Right kidney (tissue), 9 donors: ENCODE measurements around the gene SPIC.
"Not testable (repeated sequence)": the region's sequence is repeated elsewhere in the genome, so short reads cannot be mapped to it uniquely, and the experiment has no call there.

Experiments used
- DNase-seq: peaks from one replicate; pipeline ENCODE4 v3.0.0-alpha.2; 2016
- long read RNA-seq, 8 donors: transcript quantifications; one replicate each; lab custom pipeline, GENCODE V29; 2026

SPIC gene
- long read RNA-seq, donor 1 = 0 reads
- long read RNA-seq, donor 2 = 0 reads
- long read RNA-seq, donor 3 = 0 reads
- long read RNA-seq, donor 4 = 0 reads
- long read RNA-seq, donor 5 = 0 reads
- long read RNA-seq, donor 6 = 0 reads
- long read RNA-seq, donor 7 = 0 reads
- long read RNA-seq, donor 8 = 0 reads

DNA sequence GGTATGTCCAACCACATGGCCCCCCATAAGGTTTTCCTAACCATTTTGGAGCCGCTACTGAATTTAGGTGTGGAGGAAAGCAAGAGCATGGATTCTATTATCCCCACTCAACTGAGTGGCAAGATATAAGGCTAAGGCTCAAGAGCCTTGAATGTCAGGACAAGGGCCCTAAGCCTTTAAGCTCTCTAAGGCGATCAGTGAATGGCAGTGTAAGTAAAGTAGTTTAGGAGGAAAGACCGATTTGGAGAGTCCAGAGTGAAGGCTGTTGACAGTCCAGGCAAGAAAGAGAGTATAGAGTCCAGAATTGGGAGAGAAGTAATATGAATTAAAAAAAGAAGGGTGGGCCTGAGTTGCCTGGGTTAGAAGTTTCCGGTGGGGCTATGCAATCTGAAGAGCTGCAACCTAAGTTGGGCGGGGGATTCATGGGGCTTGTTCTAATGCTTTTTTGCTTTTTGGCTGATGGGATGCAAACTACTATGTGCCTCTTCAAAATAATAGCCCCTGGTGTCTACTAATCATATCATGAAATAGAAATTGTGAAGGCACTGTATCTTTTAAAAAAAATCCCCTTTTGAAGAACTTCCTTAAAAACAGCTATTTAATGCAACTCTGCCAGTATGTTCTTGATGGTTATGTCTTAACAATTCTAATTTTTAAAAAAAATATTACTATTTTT is at the start of gene SPIC:
Gene SPIC, plus strand, starts transcription at position 626 of the 676 bp plus-strand sequence. CDS start 1,569 bp downstream, outside the sequence.
- DNase-seq = no peak

DNA sequence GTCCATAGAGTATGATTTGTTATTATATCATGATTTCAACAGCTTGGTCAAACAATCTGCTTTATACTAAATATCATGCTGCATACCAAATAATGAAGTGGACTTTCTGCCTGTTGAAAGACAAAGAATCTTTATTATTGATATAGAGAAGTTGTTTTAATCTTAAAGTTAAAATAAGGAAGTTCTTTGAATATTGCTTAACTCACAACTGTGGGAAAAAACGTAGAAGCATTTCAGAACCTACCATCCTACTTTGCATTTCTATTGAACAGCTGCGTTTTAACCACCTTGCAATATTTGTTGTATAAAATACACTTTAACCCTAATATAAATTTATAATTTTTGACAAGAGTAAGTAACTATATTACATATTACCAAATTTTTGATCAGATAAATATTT is 44.7 kb upstream of the SPIC start:
- no peak for DNase-seq

DNA sequence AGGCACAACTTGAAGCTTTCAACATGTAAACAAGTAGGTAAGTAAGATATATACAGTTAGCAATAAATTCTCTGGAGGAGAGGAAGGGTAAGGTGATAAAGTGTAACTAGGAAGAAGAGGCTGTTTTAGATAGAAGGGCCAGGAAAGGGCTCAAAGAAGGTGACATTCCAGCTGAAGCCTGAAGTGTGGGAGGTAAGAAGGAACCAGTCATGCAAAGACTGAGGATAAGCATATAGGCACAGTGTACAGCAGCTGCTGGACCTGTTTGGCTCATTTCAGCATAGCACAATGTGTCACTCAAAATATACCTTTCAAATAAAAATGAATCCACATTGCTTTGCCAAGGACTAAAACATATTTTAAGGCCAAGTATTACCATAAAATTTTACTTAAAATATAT is 39.0 kb upstream of the SPIC start:
- peak; percentile 5 for DNase-seq

DNA sequence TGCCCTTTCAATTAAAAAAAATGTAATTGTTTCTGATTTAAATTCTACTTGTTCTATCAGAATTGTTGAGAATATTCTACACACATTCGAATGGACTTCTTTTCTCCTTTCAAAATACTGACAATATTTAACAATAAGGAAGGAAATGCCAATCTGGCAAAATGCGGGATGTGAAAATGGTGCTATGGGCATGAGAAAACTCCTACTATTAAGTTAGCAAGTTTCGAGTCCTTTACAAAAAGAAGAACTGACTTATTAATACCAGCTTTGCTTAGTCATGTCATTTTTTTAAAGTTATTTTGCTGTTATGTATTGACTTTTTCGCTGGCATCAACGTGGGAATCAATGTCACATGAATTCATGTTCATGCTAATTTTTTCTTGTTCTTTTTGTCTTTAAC is 35.9 kb upstream of the SPIC start:
- DNase-seq = no peak

DNA sequence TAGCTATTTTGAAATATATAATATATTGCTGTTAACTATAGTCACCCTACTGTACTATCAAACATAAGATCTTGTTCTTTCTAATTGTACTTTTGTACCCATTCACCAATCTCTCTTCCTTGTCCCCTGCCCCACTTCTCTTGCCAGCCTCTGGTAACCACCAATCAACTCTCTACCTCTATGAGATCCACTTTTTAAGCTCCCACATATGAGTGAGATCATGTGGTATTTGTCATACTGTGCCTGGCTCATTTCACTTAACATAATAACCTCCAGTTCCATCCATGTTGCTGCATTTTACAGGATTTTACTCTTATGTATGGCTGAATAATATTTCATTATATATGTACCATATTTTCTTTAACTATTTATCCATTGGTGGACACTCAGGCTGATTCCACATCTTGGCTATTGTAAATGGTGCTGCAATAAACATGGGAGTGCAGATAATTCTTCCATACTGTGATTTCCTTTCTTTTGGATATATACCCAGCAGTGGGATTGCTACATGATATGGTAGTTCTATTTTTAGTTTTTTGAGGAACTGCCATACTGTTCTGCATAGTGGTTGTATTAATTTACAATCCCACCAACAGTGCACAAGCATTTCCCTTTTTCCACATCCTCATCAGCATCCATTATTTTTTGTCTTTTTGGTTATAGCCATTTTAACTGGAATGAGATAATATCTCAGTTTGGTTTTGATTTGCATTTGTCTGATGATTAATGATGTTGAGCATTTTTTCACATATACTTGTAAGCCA is 33.5 kb upstream of the SPIC start:
- DNase-seq = no peak

DNA sequence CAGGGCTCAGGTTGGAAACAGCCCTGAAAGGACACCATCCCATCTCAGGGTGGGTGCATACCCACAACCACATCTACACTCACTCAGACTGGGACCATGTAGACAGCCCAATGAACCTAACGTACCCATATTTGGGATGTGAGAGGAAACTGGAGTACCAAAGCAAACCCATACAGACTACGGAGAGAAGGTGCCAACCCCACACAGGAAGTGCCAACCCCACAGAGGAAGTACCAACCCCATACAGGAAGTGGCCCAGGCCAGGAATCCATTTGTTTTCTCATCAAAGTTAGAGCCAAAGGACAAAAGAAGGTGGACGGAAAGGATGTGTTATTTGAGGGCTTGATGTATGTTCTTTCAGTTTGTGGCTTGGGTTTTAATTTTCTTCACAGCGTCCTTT is 19.5 kb upstream of the SPIC start:
- DNase-seq = no peak

DNA sequence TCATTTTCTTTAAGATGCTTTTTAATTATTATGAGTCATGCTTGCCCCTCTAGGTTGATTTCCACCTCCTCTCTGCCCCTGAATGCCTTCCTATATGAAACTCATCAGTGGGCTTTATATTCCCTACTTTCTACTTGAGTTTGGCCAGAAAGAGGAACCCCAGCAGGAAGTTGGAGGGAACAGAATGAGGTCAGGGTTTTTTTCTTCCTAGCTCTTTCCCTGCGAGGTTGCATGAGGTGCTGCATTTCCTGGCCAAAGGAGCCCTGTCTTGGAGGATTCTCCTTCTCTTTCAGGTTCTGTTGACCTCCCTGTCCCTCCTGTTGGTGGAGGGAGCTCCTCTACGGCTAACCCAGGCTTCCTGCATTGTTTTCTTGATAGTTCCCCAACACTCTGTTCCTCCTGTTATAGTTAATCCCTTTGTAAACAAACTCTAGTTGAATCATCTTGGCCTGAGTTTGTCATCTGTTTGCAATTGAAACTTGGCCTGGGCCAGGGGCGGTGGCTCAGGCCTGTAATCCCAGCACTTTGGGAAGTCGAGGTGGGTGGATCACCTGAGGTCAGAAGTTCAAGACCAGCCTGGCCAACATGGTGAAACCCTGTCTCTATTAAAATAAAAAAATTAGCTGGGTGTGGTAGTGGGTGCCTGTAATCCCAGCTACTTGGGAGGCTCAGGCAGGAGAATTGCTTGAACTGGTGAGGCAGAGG is 15.3 kb upstream of the SPIC start:
- DNase-seq = no peak

DNA sequence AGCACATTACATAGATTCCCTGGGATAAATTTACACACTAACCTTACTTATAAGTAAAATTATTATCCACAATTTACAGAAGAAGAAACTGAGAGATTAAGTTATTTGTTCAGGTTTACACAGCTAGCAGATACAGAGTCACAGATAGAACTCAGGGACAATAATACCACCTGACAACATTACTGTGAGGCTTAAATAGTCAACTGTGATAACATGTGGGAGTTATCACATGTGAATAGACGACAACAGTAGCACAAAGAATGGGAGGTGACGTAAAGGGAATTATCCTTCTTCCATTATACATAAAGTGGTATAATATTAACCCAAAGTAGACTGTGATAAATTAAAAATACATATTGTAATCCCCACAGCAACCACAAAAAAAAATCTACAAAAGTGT is 6.2 kb upstream of the SPIC start:
- DNase-seq = no peak

DNA sequence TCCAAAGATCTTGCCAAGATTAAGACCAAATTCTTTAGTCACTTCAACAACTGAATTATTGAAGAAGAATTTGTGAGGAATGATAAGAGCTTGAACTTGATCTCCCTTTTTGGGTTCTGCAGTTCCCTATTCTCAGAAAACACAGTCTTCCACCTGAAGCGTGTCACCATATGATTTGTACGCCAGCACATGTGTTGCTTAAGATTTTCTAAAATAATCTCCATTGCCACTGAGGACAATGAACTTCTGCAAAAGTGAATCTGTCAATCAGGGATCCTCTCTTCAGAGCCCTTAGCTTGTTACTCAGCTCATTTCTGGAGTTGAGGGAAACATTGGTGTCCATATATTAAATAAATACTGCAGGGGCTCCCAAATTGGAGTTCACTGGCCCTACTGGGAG is 4.2 kb upstream of the SPIC start:
- DNase-seq = no peak

DNA sequence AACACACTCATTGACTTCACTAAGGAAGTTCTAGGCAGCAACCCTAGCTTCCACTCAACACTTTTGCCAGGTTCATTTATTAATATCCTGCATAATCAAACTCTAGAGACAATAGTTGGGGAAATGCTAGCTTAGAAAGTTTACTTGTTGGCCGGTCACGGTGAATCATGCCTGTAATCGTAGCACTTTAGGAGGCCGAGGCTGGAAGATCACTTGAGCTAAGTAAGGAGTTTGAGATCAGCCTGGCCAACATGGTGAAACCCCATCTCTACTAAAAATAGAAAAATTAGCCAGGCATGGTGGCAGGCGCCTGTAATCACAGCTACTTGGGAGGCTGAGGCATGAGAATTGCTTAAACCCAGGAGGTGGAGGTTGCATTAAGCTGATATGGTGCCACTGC is 3.3 kb upstream of the SPIC start:
- DNase-seq = not testable (repeated sequence)

DNA sequence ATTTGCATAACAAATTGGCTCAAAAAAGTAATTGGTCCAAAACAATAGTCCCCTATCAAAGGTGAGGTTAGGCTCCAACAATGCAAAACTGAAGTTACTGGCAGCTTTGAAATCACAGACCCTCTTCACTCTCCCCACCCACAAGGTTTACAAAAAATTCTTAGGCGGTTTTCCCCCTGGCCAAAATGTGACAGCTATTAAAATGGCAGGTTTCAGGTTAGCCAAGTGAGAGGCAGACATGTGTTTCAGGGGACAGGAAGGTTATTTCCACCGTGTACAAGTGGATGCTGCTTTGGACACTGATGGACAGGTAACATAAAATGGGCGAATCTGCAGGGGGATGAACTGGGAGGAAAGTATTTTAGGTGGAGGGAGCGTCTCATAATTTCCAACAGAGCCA is 888 bp upstream of the SPIC start:
- DNase-seq = no peak

DNA sequence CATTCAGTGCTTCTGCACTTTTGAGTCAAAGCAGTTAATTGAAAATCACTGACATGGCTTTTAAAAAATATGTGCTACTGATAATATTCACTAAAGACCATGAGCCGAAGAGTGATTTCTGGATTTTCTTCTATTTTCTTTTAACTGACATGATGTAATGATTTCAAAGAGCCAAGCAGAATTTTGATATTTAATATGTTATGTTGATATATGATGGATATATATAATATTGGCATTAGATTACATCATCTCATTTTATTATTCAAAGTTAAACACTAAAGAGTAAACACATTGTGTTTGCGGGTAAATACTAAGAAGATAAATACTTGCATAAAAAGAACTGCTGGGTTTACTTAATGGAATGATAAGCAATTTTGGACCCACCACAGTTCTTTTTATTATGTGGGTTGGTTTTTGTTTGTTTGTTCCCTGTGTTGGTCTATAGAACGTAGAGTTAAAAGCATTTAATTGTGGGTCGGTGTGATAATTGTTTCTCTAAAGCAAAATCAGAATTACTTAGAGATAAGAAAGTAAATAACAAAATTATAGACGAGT is 692 bp downstream of the SPIC start:
- DNase-seq = no peak

DNA sequence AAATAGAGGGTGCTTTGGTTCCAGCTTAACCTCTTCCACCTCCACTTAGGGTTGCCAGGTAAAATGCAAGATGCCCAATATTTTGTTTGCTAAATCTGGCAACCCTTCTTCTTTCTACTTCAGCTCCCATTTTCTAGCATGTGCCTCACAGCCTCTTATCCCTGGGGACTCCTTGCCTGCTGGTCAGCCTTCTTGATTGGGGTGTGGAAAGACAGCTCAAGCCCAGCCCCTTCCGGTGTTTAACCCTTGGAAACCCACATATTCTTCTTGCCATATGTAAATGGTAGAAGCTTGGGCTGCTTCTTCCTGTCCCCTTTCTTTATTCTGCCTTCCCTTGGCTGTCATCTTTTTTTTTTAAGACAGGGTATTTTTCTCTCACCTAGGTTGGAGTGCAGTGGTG is 5.7 kb downstream of the SPIC start:
- no peak for DNase-seq

DNA sequence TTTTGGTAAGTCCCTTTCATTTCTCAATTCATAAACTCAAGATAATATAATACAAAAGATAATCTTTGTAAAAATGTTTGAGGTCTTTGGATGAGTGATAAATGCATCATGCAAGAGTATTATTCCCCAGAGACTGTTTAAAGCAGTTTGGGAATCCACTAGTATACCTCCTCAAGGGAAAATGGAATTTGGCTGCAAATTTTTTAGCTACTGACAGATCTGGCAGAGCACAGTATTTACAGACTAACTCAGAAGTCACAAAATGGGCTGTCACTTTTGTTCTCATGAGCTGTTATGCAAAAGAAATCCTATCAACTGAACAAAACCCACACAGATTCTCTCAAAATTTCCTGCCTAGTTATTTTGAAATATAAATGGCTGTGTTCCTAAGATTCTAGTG is 9.9 kb downstream of the SPIC start:
- DNase-seq = no peak

DNA sequence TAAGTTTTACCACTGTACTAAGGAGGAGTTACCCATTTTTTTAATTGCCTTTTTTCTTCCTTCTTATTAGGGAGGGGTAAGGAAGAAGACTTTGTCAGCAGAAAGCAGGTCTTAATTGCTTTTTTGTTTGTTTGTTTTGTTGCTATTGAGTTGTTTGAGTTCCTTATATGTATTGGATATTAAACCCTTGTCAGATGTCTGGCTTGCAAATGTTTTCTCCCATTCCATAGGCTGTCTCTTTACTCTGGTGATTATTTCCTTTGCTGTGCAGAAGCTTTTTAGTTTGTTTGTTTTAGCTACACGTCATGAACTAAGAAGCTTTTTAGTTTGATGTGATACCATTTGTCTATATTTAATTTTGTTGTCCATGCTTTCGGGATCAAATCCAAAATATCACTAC is 13.3 kb downstream of the SPIC start:
- DNase-seq = no peak

DNA sequence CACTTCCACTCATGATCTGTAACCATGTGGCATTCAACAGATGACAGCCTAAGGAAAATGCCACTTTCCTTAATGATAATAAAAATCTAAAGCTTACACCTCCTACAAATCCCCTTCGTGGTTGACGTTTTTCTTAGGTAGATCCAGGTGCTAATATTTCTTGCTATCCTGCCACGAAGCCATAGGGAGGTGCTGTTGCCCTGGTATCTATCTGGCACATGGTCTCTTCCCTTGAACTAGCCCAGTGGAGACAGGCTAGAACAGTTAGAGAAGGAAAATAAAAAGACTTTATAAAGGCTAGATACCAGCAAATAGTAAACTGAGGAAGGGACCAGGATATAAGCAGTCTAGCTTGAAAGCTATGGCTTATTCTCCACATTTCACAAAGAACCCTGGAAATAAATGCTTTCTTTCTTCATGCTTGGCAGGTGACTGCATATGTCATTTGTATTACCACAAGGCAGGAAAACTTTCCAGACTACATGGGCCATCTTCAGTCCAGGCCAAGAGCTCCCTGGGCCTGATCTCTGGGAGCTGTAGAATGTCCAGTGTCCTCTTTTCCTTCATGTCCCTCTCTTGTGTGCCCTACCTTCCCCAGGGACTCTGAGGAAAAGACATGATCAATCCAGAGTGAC is 15.3 kb downstream of the SPIC start:
- no peak for DNase-seq

DNA sequence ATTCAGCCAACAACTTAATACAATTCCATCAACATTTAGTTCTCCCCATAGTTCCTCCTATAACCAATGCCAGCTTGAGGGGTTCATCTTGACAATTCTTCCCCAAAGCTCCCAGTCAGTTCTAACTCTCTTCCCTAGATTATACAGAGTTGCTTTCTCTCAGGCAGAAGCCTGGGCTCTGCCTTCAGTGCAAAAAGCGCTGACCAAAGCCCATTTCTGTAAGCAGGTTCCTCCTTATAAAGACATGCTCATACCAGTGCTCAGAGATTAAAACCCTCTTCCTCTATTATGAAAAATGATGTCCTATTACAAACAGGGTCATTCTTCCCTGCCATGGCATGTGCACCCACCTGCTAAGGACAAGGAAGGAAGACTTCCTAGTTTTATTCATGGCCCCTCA is 16.2 kb downstream of the SPIC start:
- DNase-seq = no peak

DNA sequence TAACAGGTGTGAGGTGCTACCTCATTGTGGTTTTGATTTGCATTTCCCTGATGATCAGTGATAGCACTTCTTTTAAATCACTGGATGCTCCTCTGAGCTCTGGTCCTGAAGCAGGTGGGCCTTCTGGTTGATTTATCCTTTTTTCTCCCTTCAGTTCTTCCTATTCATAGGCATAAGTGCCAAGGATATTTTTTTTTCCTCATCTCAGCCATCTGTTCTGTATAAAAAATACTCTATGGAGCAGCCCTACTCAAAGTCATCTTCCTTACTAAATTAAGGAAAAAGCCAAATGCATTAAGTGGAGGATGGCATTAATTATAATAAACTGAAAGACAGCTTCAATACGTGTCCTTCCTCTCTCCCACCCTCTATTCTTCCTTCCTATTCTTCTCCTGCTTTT is 18.4 kb downstream of the SPIC start:
- no peak for DNase-seq

DNA sequence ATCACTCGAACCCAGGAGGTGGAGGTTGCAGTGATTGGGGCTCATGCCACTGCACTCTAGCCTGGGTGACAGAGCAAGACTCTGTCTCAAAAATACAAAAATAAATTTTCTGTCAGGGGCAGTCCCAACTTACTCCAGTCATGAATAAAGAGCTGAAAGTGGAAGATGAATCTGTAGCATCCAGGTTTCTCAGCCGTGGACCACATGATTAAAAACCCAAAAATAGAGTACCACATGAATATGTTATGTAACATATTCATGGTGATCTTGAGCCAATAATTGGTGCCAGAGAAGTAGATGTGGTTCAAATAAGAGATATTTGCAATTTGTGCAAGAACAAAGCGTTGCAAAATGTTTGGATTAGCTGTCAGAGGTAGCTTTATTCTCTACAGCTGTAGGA is 23.1 kb downstream of the SPIC start:
- no peak for DNase-seq

DNA sequence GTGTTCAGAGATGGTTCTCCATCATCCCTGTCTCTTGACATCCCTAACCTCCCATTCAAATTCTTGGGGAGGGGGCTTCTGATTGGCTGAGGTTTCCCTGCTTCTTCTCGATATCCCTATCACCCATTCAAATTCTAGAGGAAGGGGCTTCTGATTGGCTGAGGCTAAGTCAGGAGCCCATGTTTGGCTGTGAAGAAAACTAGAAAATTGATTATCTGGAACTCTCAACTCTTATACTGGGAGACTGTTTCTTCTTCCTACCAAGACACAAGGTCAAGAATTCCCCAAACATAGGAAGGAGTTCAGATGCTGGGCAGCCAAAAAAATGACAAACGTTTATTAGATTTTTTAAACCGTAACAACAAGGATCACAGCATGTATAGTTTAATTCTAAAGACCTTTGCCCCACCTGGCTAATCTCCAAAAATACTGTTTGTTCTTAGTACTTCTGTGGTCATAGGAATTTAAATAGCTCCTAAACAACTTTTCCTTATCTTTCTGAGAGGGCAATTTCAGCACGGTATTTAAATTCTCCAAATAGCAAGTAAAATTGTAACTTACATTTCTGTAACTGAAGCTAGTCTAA is 26.4 kb downstream of the SPIC start:
- no peak for DNase-seq

DNA sequence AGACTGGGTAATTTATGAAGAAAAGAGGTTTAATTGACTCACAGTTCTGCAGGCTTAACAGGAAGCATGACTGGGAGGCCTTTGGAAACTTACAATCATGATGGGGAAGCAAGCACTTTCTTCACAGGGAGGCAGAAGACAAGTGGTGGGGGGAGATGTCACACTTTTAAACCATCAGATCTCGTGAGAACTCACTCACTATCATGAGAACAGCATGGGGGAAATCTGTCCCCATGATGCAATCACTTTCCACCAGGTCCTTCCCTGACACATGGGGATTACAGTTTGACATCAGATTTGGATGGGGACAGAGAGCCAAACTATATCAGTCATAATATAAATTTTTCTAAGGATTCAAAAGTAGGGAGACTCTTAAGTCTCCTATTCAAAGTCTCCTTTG is 46.0 kb downstream of the SPIC start:
- no peak for DNase-seq

DNA sequence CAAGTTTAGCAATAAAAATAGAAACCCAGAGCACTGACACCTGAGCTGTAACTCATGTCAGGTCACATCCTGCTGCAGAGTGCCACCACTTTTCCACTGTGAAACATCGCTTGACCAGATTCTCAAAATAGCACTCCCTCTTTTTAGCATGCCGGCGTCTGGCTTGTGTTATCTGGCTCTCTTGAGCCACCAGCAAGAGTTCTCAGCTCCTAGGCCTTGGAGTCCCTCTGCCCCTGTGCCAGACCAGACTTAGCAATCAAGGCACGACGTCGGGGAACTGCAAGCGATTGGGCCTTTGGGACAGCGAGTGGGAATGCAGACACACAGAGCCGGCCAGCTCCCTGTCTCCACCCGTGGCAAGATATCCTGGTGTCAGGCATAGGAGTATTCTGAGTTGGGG is 52.5 kb downstream of the SPIC start:
- DNase-seq = no peak
